SJCRH30 (cell line): Measurements from ENCODE around the gene FOXP4. TPM values are rescaled to one million over a fixed set of nuclear protein-coding genes. Genes with fewer than 3 reads are reported as not detected.
A peak's percentile ranks its signal among the peaks of the same experiment; 100 is the strongest.

ENCODE experiments used
- DNase-seq, 2 experiments: peaks; one replicate each; pipeline ENCODE4 v3.0.0-alpha.2; 2015 to 2020
- H3K27ac ChIP-seq: fragments of 250-450 bp; sonication (Bioruptor Pico); 2 replicates; pipeline ENCODE4 v1.5.1; 2020; ENCODE audit warnings: mild to moderate bottlenecking, moderate library complexity
- H3K27me3 ChIP-seq: fragments of 250-450 bp; sonication (Bioruptor Pico); 2 replicates; pipeline ENCODE4 v1.5.1; 2020; ENCODE audit warnings: mild to moderate bottlenecking, moderate library complexity
- H3K36me3 ChIP-seq: fragments of 250-450 bp; sonication (Bioruptor Pico); 2 replicates; pipeline ENCODE4 v1.5.1; 2020; ENCODE audit warnings: mild to moderate bottlenecking, moderate library complexity
- H3K4me1 ChIP-seq: fragments of 250-450 bp; sonication (Bioruptor Pico); 2 replicates; pipeline ENCODE4 v1.5.1; 2020; ENCODE audit warnings: mild to moderate bottlenecking, moderate library complexity
- H3K4me3 ChIP-seq: fragments of 250-450 bp; sonication (Bioruptor Pico); 2 replicates; pipeline ENCODE4 v1.5.1; 2020; ENCODE audit warnings: mild to moderate bottlenecking, moderate library complexity
- H3K9me3 ChIP-seq: fragments of 250-450 bp; sonication (Bioruptor Pico); replicated peaks from 2 replicates; pipeline ENCODE4 v1.5.1; 2020; ENCODE audit warnings: mild to moderate bottlenecking, moderate library complexity
- total RNA-seq: library from RNA; depleted of rRNA; stranded (reverse); fragments of >200 nt; shearing (Covaris generic); gene quantifications from 2 replicates; pipeline ENCODE4 v1.2.3, GENCODE V29; 2014

The FOXP4 gene
- total RNA-seq, 1 experiment from 2014 or later = 9.2 TPM

- Histone ChIP-seq H3K4me1 (peaks cover 3% of the 10 kb centered on the region; the same call in 1 of the 2 replicates), H3K4me3 (no peak overlapping the region), H3K36me3 (peaks cover 4% of the 10 kb centered on the region; the same call in 1 of the 2 replicates), H3K9me3 (no peaks in the 10 kb centered on the region), H3K27me3 (no peaks in the 10 kb centered on the region), H3K27ac (no peak overlapping the region)
- DNase-seq = no peak
These were observed 50.6 kb downstream of the FOXP4 start for GRCh38 chr6:41596807-41597206.

DNA sequence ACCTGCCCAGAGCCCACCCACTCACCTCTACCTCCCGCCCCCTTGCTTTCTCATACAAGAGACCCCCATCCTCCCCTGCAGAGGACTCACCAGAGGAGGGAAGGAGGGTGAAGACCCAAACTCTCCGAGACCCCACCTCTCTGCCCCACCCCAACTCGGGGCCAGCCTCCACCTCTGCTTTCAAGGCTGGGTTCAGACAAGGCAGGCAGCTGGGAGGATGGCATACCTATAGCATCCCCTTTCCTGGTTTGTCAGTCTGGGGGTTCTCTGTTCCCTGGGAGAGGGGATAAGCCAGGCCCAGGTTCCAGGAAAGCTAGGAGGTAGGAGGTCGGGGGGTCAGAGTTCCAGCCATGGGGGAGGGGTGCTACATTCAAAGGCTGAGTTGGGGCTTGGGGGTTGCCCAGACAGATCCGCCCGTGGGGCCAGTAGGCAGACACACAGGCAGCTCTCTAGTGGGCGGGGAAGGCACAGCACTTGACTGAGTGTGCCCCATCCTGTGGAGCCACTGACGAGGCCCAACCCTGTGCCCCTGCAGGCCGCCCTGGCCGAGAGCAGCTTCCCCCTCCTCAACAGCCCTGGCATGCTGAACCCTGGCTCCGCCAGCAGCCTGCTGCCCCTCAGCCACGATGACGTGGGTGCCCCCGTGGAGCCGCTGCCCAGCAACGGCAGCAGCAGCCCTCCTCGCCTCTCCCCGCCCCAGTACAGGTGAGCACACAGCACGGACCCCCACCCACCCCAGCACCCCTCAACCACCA lies 51.2 kb downstream of the FOXP4 start:
- DNase-seq = no peak
- no peak overlapping the region for H3K27ac ChIP-seq
- H3K4me1 ChIP-seq = peaks cover 2% of the 10 kb centered on the region; the same call in 1 of the 2 replicates
- peaks cover 4% of the 10 kb centered on the region; the same call in 1 of the 2 replicates for H3K36me3 ChIP-seq
- H3K4me3 ChIP-seq = no peak overlapping the region
- no peaks in the 10 kb centered on the region for H3K9me3 ChIP-seq
- no peaks in the 10 kb centered on the region for H3K27me3 ChIP-seq

GRCh38 chr6:41598670-41599014 lies 52.5 kb downstream of the FOXP4 start:
- Histone ChIP-seq H3K4me3 (no peak overlapping the region), H3K36me3 (peaks cover 4% of the 10 kb centered on the region; the same call in 1 of the 2 replicates), H3K4me1 (no peaks in the 10 kb centered on the region; the same call in 1 of the 2 replicates), H3K27ac (no peak overlapping the region), H3K27me3 (no peaks in the 10 kb centered on the region), H3K9me3 (no peaks in the 10 kb centered on the region)
- no peak for DNase-seq

GRCh38 chr6:41599015-41599851 lies 53.1 kb downstream of the FOXP4 start:
- Histone ChIP-seq H3K9me3 (no peaks in the 10 kb centered on the region), H3K36me3 (peaks cover 4% of the 10 kb centered on the region; the same call in 1 of the 2 replicates), H3K4me3 (no peak overlapping the region), H3K27ac (no peak overlapping the region), H3K4me1 (no peaks in the 10 kb centered on the region; the same call in 1 of the 2 replicates), H3K27me3 (no peaks in the 10 kb centered on the region)
- no peak for DNase-seq

- Histone ChIP-seq H3K36me3 (peaks cover 4% of the 10 kb centered on the region; the same call in 1 of the 2 replicates), H3K9me3 (no peaks in the 10 kb centered on the region), H3K4me1 (no peaks in the 10 kb centered on the region; the same call in 1 of the 2 replicates), H3K27me3 (no peaks in the 10 kb centered on the region), H3K4me3 (no peak overlapping the region), H3K27ac (no peak overlapping the region)
- DNase-seq = no peak
These were observed 53.8 kb downstream of the FOXP4 start for GRCh38 chr6:41599852-41600445.

- no peak for DNase-seq
These were observed 54.5 kb downstream of the FOXP4 start for GRCh38 chr6:41600499-41601247.

DNA sequence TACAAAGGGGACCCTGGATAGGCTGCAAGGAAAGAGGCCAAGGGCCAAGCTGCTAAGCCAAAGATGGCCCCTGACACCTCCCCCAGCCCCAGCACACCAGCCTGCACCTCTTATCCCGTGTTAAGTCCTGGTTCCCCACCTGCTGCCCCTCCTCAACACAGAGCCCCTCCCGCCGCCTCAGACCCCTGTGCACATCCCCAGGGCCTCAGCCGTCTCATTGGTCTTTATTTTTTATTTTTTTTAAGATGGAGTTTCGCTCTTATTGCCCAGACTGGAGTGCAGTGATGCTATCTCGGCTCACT lies 55.0 kb downstream of the FOXP4 start:
- H3K9me3 ChIP-seq = no peaks in the 10 kb centered on the region

More at GRCh38 chr6:41600499-41601247, 54.5 kb downstream of the FOXP4 start:
- Histone ChIP-seq H3K36me3 (peaks cover 4% of the 10 kb centered on the region; the same call in 1 of the 2 replicates), H3K4me1 (no peaks in the 10 kb centered on the region; the same call in 1 of the 2 replicates), H3K4me3 (no peak overlapping the region), H3K27ac (no peak overlapping the region), H3K27me3 (no peaks in the 10 kb centered on the region), H3K9me3 (no peaks in the 10 kb centered on the region)

DNA sequence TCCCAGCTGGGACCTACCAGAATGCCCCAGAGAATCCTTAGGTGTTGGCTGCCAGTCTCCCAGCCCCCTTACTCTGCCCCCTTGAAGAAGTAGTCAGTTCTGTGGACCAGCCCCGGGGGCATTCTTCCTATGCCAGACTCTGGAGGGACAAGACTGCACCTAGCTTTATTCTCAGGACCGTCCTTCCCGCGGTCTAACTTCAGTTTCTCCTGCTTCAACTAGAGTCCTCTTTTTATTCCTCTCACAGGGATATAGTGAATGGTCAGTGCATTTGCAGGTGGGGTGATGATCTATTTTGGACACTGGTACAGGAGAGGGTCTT lies 56.2 kb downstream of the FOXP4 start:
- peak in 1 of 2 experiments; percentile 27 for DNase-seq
- no peaks in the 10 kb centered on the region for H3K36me3 ChIP-seq
- H3K4me3 ChIP-seq = no peak overlapping the region
- no peak overlapping the region for H3K27ac ChIP-seq
- H3K4me1 ChIP-seq = no peaks in the 10 kb centered on the region; the same call in 1 of the 2 replicates
- no peaks in the 10 kb centered on the region for H3K27me3 ChIP-seq
- no peaks in the 10 kb centered on the region for H3K9me3 ChIP-seq

More for the DNA sequence above, 55.0 kb downstream of the FOXP4 start:
- H3K27ac ChIP-seq = no peak overlapping the region
- H3K4me1 ChIP-seq = no peaks in the 10 kb centered on the region; the same call in 1 of the 2 replicates
- no peak overlapping the region for H3K4me3 ChIP-seq
- peaks cover 4% of the 10 kb centered on the region; the same call in 1 of the 2 replicates for H3K36me3 ChIP-seq
- DNase-seq = no peak
- no peaks in the 10 kb centered on the region for H3K27me3 ChIP-seq

- Histone ChIP-seq H3K36me3 (no peaks in the 10 kb centered on the region), H3K4me1 (no peaks in the 10 kb centered on the region; the same call in 1 of the 2 replicates), H3K9me3 (no peaks in the 10 kb centered on the region), H3K27me3 (no peaks in the 10 kb centered on the region), H3K4me3 (peak overlapping the region; percentile 14; the same call in 1 of the 2 replicates), H3K27ac (no peak overlapping the region)
- DNase-seq = peak; percentile 87 to 95
These were observed 56.9 kb downstream of the FOXP4 start for GRCh38 chr6:41602864-41603608.

DNA sequence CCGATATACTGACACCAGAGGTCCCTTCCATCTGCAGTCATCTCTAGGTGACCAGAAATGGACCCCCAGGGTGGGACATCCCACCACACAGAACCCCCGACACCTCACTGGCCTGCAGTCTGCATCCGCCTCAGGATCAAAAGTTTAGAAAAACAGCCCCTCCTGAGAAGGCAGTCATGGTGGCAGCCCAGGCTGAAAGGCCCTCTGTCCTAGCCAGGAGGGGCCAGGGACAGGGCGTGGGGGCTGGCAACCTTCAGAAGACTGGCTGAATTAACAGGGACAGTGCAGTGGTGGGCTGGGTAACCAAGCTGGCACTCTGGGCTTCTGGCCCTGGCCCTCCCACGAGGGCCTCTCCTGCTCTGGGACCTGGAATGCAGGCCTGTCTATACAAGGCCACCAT lies 57.8 kb downstream of the FOXP4 start:
- no peaks in the 10 kb centered on the region; the same call in 1 of the 2 replicates for H3K4me1 ChIP-seq
- no peaks in the 10 kb centered on the region for H3K9me3 ChIP-seq
- no peak overlapping the region for H3K4me3 ChIP-seq
- DNase-seq = no peak
- H3K36me3 ChIP-seq = no peaks in the 10 kb centered on the region
- H3K27ac ChIP-seq = no peak overlapping the region
- H3K27me3 ChIP-seq = no peaks in the 10 kb centered on the region

DNA sequence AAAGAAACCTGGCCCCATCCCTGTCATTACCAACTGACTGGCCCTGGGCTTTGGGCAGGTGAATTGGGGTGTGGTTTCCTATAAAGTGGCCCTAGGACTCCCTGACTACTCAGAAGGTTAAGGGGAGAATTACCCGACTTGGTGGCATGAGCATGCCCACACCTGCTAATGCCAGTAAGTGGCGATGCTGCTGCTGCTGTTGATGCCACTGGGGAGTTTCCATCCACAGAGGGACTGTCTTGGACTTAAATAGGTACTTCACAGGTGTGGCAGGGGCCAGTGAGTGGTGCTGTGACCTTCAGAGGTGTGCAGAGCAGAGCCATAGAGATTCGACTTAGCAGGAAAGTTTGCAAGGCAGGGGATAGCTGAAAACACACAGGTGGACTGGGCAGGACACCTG lies 59.5 kb downstream of the FOXP4 start:
- Histone ChIP-seq H3K27me3 (no peaks in the 10 kb centered on the region), H3K27ac (no peak overlapping the region), H3K9me3 (no peaks in the 10 kb centered on the region), H3K4me3 (no peak overlapping the region), H3K36me3 (no peaks in the 10 kb centered on the region), H3K4me1 (no peaks in the 10 kb centered on the region; the same call in 1 of the 2 replicates)
- no peak for DNase-seq

DNA sequence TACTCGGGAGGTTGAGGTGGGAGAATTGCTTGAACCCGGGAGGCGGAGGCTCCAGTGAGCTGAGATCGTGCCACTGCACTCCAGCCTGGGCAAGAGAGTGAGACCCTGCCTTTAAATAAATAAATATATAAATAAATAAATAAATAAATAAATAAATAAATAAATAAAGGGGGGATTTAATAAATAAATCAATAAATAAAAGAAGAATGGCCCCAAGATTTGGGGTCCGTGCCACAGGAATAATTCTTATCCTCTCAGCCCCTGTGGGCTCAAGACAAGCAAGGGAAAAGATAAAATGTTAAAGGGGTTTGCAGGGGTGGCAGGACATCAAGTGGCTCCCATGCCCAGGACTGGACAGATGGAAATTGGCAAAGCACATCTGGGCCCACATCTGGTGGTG lies 60.9 kb downstream of the FOXP4 start:
- Histone ChIP-seq H3K9me3 (no peaks in the 10 kb centered on the region), H3K4me3 (no peak overlapping the region), H3K36me3 (no peaks in the 10 kb centered on the region), H3K4me1 (no peaks in the 10 kb centered on the region; the same call in 1 of the 2 replicates), H3K27ac (no peak overlapping the region), H3K27me3 (no peaks in the 10 kb centered on the region)
- DNase-seq = no peak

GRCh38 chr6:41607736-41608135 lies 61.6 kb downstream of the FOXP4 start:
- no peaks in the 10 kb centered on the region for H3K27me3 ChIP-seq
- H3K4me1 ChIP-seq = no peaks in the 10 kb centered on the region; the same call in 1 of the 2 replicates
- H3K27ac ChIP-seq = no peak overlapping the region
- DNase-seq = no peak
- no peak overlapping the region for H3K4me3 ChIP-seq
- no peaks in the 10 kb centered on the region for H3K9me3 ChIP-seq
- H3K36me3 ChIP-seq = no peaks in the 10 kb centered on the region
